Pancreas (tissue), 10 donors: Measurements from ENCODE around the gene RPP25L. TPM values are rescaled to one million over a fixed set of nuclear protein-coding genes. Genes with fewer than 3 reads are reported as not detected.
A peak's percentile ranks its signal among the peaks of the same experiment; 100 is the strongest.

Source experiments
- ATAC-seq, 4 donors: fragments of 200-7000 bp; cut with Tn5 transposase; one replicate each; pipeline versions ENCODE4 v1.8.0 to v1.9.1; 2020; ENCODE audit warnings: mild to moderate bottlenecking in 4 of 4, moderate library complexity in 4 of 4
- DNase-seq, 6 donors: peaks; one replicate each; pipeline ENCODE4 v3.0.0-alpha.2; 2020
- FAIRE-seq: peaks from 2 replicates; lab custom pipeline; 2012; peaks lifted over from hg19 to GRCh38; lab: Jason Lieb, UNC
- H3K27ac ChIP-seq, 4 donors: fragments of 200-600 bp; sonication (generic); 1 replicate in 3 of 4; 2 replicates in 1 of 4; pipeline versions ENCODE4 v1.5.0 to v1.8.0; 2020
- H3K27me3 ChIP-seq, 4 donors: fragments of 200-600 bp; one replicate each; pipeline ENCODE4 v1.8.0; 2021
- H3K36me3 ChIP-seq, 3 donors: fragments of 200-600 bp; sonication (generic) in 1 of 3; one replicate each; pipeline versions ENCODE4 v1.5.0 to v1.8.0; 2020 to 2021
- H3K4me1 ChIP-seq, 3 donors: fragments of 200-600 bp; one replicate each; pipeline ENCODE4 v1.8.0; 2021
- H3K4me3 ChIP-seq, 4 donors: fragments of 200-600 bp; sonication (generic) in 2 of 4; one replicate each; pipeline versions ENCODE4 v1.5.0 to v1.8.0; 2020 to 2021
- H3K9me3 ChIP-seq, 4 donors: fragments of 200-600 bp; one replicate each; pipeline ENCODE4 v1.8.0; 2021
- CTCF ChIP-seq, 4 donors: fragments of 200-600 bp; sonication (generic) in 3 of 4; IDR thresholded peaks; one replicate each; pipeline versions ENCODE4 v1.5.0 to v1.8.0; 2021; ENCODE audit warnings: antibody characterized with exemption in 4 of 4
- WGBS, 2 donors: extraction: QIAGEN DNeasy Blood & Tissue Kit; methylation state at CpG; one replicate each; pipeline ENCODE4 v1.1.7; 2013; 5-methylcytosine and 5-hydroxymethylcytosine counted together
- intact Hi-C, 3 donors: fragments of 100-400 bp; cut with DNase I; formaldehyde crosslinking; loops; one replicate each; pipeline versions ENCODE4 v1.11.1 to v1.14.2; 2022
- polyA plus RNA-seq, 2 donors: library from polyadenylated mRNA; stranded (reverse); fragments of 200-250 nt; gene quantifications; one replicate each; pipeline ENCODE4 v1.2.3, GENCODE V29; 2013
- total RNA-seq, 6 donors: library from RNA; stranded (reverse); fragmentation: NEBNext Ultra II Directional in 4 of 6; extraction: Animal tissue kit (Norgen Biotek cat#: 25700) in 4 of 6; gene quantifications; one replicate each; pipeline versions ENCODE4 v1.2.1 to v1.2.4, GENCODE V29; 2021 to 2023
- donor health status: healthy with polysubstance abuse.
- donor health status: DM: no; HTN: no; CAD: no; lungs with moderate emphysema.
- donor health status: DM: no; HTN: no; CAD: no.
- donor health status: control.
- donor health status: control.
- donor health status: Bipolar disorder and iron deficiency.
- donor health status: DM: yes; HTN: yes; CAD: no.
- donor health status: DM: no; HTN: no; CAD: no.
- donor health status: DM: no; HTN: no; CAD: no.
- donor health status: DM: yes; HTN: yes; CAD: no.

Gene RPP25L
- total and polyA plus RNA-seq, 8 donors: 7.6 to 19.8 (median 12.4) TPM

- FAIRE-seq (no peak), DNase-seq (peak; percentile 63 to 84 (median 70)), ATAC-seq (peak; percentile 44 to 71 (median 62))
- H3K27me3 ChIP-seq: no peaks in the 10 kb centered on the region
- H3K4me1 ChIP-seq: peaks cover 15 to 42% (median 27%) of the 10 kb centered on the region in 3 donors
- H3K9me3 ChIP-seq: no peaks in the 10 kb centered on the region
- H3K4me3 ChIP-seq: peak within 1 kb of the TSS in 2 of 4 donors; percentile 16 to 34
- intact Hi-C loops: no loop called here
- 6 to 27% methylated on average over 22 to 24 of the region's 24 CpGs for WGBS, 2 donors
- H3K27ac ChIP-seq: peak within 1 kb of the TSS; percentile 11 to 68 (median 42)
- no peak for TF ChIP-seq CTCF (IDR thresholded peaks at IDR 0.05)
- peaks cover 0 to 3% (median 0%) of the 10 kb centered on the region in 3 donors for H3K36me3 ChIP-seq
Observed at GRCh38 chr9:34651876-34652601, 40.1 kb upstream of the RPP25L start, which contains the start of gene IL11RA. TSS of gene IL11RA (plus strand) at chr9:34652185. CDS start at chr9:34655218, 3,033 bp downstream.

GRCh38 chr9:34651321-34651720 is 39.4 kb upstream of the RPP25L start:
- DNase-seq: peak in 1 of 6 donors; percentile 64
- peak overlapping the region in 1 of 4 donors; percentile 34 for H3K4me3 ChIP-seq
- intact Hi-C loops: no loop called here
- H3K27ac ChIP-seq: peak overlapping the region in 2 of 4 donors; percentile 52 to 68
- ATAC-seq: peak in 1 of 4 donors; percentile 6
- peaks cover 15 to 42% (median 27%) of the 10 kb centered on the region in 3 donors for H3K4me1 ChIP-seq
- no peak for FAIRE-seq
- no peaks in the 10 kb centered on the region for H3K27me3 ChIP-seq
- WGBS, 2 donors: 35 to 53% methylated on average over 4 of the region's 4 CpGs
- peaks cover 0 to 3% (median 0%) of the 10 kb centered on the region in 3 donors for H3K36me3 ChIP-seq
- no peak for TF ChIP-seq CTCF (IDR thresholded peaks at IDR 0.05)
- no peaks in the 10 kb centered on the region for H3K9me3 ChIP-seq

GRCh38 chr9:34650816-34651215 is 38.9 kb upstream of the RPP25L start:
- peaks cover 0 to 3% (median 0%) of the 10 kb centered on the region in 3 donors for H3K36me3 ChIP-seq
- ATAC-seq (no peak), DNase-seq (peak in 2 of 6 donors; percentile 57 to 77), FAIRE-seq (no peak)
- H3K27me3 ChIP-seq: no peaks in the 10 kb centered on the region
- H3K9me3 ChIP-seq: no peaks in the 10 kb centered on the region
- no peak for TF ChIP-seq CTCF (IDR thresholded peaks at IDR 0.05)
- 52 to 58% methylated on average over 5 of the region's 5 CpGs for WGBS, 2 donors
- H3K4me1 ChIP-seq: peaks cover 19 to 46% (median 31%) of the 10 kb centered on the region in 3 donors
- no peak overlapping the region for H3K27ac ChIP-seq
- intact Hi-C loops: no loop called here
- no peak overlapping the region for H3K4me3 ChIP-seq

- no peaks in the 10 kb centered on the region for H3K9me3 ChIP-seq
- no peak overlapping the region for H3K4me3 ChIP-seq
- ATAC-seq (no peak), FAIRE-seq (no peak), DNase-seq (no peak)
- peaks cover 16 to 32% (median 27%) of the 10 kb centered on the region in 3 donors for H3K4me1 ChIP-seq
- intact Hi-C loops: no loop called here
- no peaks in the 10 kb centered on the region for H3K27me3 ChIP-seq
- peaks cover 0 to 3% (median 0%) of the 10 kb centered on the region in 3 donors for H3K36me3 ChIP-seq
- TF ChIP-seq CTCF (IDR thresholded peaks at IDR 0.05): no peak
- 89 to 94% methylated on average over 8 of the region's 8 CpGs for WGBS, 2 donors
- H3K27ac ChIP-seq: no peak overlapping the region
Observed at GRCh38 chr9:34648673-34649072, 36.8 kb upstream of the RPP25L start.
